HepG2 (cell line): Measurements from ENCODE around the gene SPATA33. TPM values are rescaled to one million over a fixed set of nuclear protein-coding genes. Genes with fewer than 3 reads are reported as not detected.

ENCODE experiments used
- ATAC-seq: fragments of 200-7000 bp; cut with Tn5 transposase; 3 replicates; pipeline ENCODE4 v1.9.1; 2020; ENCODE audit warnings: mild to moderate bottlenecking, moderate library complexity
- BruUV-seq: library from RNA; stranded (reverse); fragments of 400-500 nt; replicated peaks from 2 replicates; lab custom pipeline; 2021; lab: Mats Ljungman, UMichigan
- CTCF ChIA-PET: fragments of 300-600 bp; formaldehyde crosslinking; extraction: SDS; loops from one replicate; lab custom pipeline; 2021; ENCODE audit warnings: low total read pairs, inconsistent platforms, low intra/inter-chr PET ratio; lab: Yijun Ruan, JAX
- POLR2A ChIA-PET: fragments of 350-600 bp; sonication (Branson Sonifier 250); formaldehyde crosslinking; loops from one replicate; lab custom pipeline; 2020; ENCODE audit warnings: antibody characterized with exemption, inconsistent platforms; lab: Yijun Ruan, JAX
- DNase-seq: peaks from one replicate; pipeline ENCODE4 v3.0.0-alpha.2; 2015; ENCODE audit warnings: low spot score
- FAIRE-seq: peaks from 3 replicates; lab custom pipeline; 2011; peaks lifted over from hg19 to GRCh38; lab: Jason Lieb, UNC
- H2AFZ ChIP-seq: one replicate; pipeline ENCODE4 v1.6.1; 2011; ENCODE audit warnings: low read length, inconsistent platforms
- H3K27ac ChIP-seq: fragments of 300-600 bp; 3 replicates; pipeline ENCODE4 v1.8.0; 2011; ENCODE audit warnings: mixed run types, mild to moderate bottlenecking, mixed read lengths, low read length, inconsistent platforms; ENCODE audit not compliant: insufficient read depth; ENCODE audit errors: extremely low read length
- H3K27me3 ChIP-seq, 2 experiments: fragments of 200-600 bp in 1 of 2; 2 replicates in 1 of 2; 3 replicates in 1 of 2; pipeline versions ENCODE4 v1.6.0 to v1.8.0; 2011; ENCODE audit warnings: low read length in 2 of 2, mild to moderate bottlenecking in 2 of 2, moderate library complexity in 2 of 2, inconsistent platforms in 1 of 2; ENCODE audit not compliant: insufficient read depth in 2 of 2, control insufficient read depth in 1 of 2
- H3K36me3 ChIP-seq, 2 experiments: fragments of 200-600 bp in 1 of 2; replicated peaks in 1 of 2; 2 replicates in 1 of 2; 3 replicates in 1 of 2; pipeline versions ENCODE4 v1.5.1 to v1.8.0; 2011; ENCODE audit warnings: low read length in 2 of 2, inconsistent platforms in 1 of 2; ENCODE audit not compliant: insufficient read depth in 2 of 2, control insufficient read depth in 1 of 2
- H3K4me1 ChIP-seq: 2 replicates; pipeline ENCODE4 v1.5.1; 2012; ENCODE audit warnings: low read length, inconsistent platforms; ENCODE audit not compliant: insufficient read depth
- H3K4me2 ChIP-seq: 2 replicates; pipeline ENCODE4 v1.6.0; 2011; ENCODE audit warnings: low read depth, low read length, inconsistent platforms
- H3K4me3 ChIP-seq, 3 experiments: fragments of 200-600 bp in 1 of 3; sonication (generic), shearing (Covaris generic) in 1 of 3; replicated peaks in 1 of 3; 2 replicates each; pipeline ENCODE4 v1.5.1; 2011 to 2016; ENCODE audit warnings: low read length in 3 of 3, inconsistent platforms in 2 of 3, low read depth in 2 of 3, mild to moderate bottlenecking in 2 of 3, control low read depth in 1 of 3, mixed read lengths in 1 of 3; ENCODE audit not compliant: insufficient read depth in 1 of 3
- H3K79me2 ChIP-seq: one replicate; pipeline ENCODE4 v1.6.1; 2011; ENCODE audit warnings: low read length, inconsistent platforms; ENCODE audit not compliant: insufficient read depth
- H3K9ac ChIP-seq: 2 replicates; pipeline ENCODE4 v1.6.0; 2011; ENCODE audit warnings: mild to moderate bottlenecking, low read depth, low read length, inconsistent platforms; ENCODE audit not compliant: insufficient read depth
- H3K9me3 ChIP-seq: 2 replicates; pipeline ENCODE4 v1.5.1; 2012; ENCODE audit warnings: mild to moderate bottlenecking, low read length
- H4K20me1 ChIP-seq: 2 replicates; pipeline ENCODE4 v1.6.0; 2011; ENCODE audit warnings: inconsistent platforms, mild to moderate bottlenecking, low read length, moderate library complexity; ENCODE audit not compliant: insufficient read depth
- AGO1 ChIP-seq: fragments of 200-400 bp; formaldehyde crosslinking; IDR thresholded peaks from 2 replicates; pipeline ENCODE4 v1.6.1; 2017; ENCODE audit warnings: mild to moderate bottlenecking, low read depth, low read length, moderate library complexity; ENCODE audit not compliant: poor library complexity, severe bottlenecking
- AGO2 ChIP-seq: fragments of 200-400 bp; formaldehyde crosslinking; optimal IDR thresholded peaks from 2 replicates; pipeline ENCODE3; 2017; ENCODE audit warnings: mild to moderate bottlenecking, low read depth, low read length, moderate library complexity
- GTF3A ChIP-seq: sonication (generic); formaldehyde crosslinking; conservative IDR thresholded peaks from 2 replicates; pipeline ENCODE4 v1.4.0; 2020; ENCODE audit warnings: mild to moderate bottlenecking, missing genetic modification reagents
- KDM2A ChIP-seq: sonication (generic); formaldehyde crosslinking; IDR thresholded peaks from 2 replicates; pipeline ENCODE4 v1.4.0; 2020; ENCODE audit warnings: low read depth, missing genetic modification reagents, borderline replicate concordance
- KDM5B ChIP-seq: sonication (generic); formaldehyde crosslinking; IDR thresholded peaks from 2 replicates; pipeline ENCODE4 v1.4.0; 2020; ENCODE audit warnings: missing genetic modification reagents, mild to moderate bottlenecking, borderline replicate concordance
- ZC3H4 ChIP-seq: sonication (generic); formaldehyde crosslinking; IDR thresholded peaks from 2 replicates; pipeline ENCODE4 v1.4.0; 2020; ENCODE audit warnings: missing genetic modification reagents, borderline replicate concordance
- WGBS: methylation state at CpG from one replicate; pipeline ENCODE4 v1.1.6; 2017; ENCODE audit warnings: low lambda C conversion rate; 5-methylcytosine and 5-hydroxymethylcytosine counted together
- in situ Hi-C: cut with HindIII; loops from 2 replicates; pipeline ENCODE4 v1.10.0; 2017; ENCODE audit warnings: low pct_unique_long_range_greater_than_20kb; ENCODE audit not compliant: extremely low pct_ligation_motif_present
- intact Hi-C: fragments of 100-400 bp; cut with micrococcal nuclease; formaldehyde crosslinking; loops from one replicate; pipeline ENCODE4 v1.10.0; 2022; ENCODE audit not compliant: unreplicated experiment
- polyA plus RNA-seq, 8 experiments: library from polyadenylated mRNA; depleted of rRNA in 3 of 8; stranded (reverse) in 7 of 8; unstranded in 1 of 8; fragments of >200 nt; fragmentation: Illumina TruSeq in 4 of 8; extraction: Trizol in 4 of 8; gene quantifications; 2 replicates each; pipeline versions ENCODE4 v1.2.1 to v1.2.3, GENCODE V29; 2011 to 2016; ENCODE audit warnings: low read depth in 4 of 8, missing spikeins in 1 of 8, mixed read lengths in 1 of 8; ENCODE audit not compliant: insufficient read depth in 1 of 8
- total RNA-seq, 5 experiments: library from RNA; depleted of rRNA; stranded (reverse); fragments of >200 nt; fragmentation: Illumina TruSeq; extraction: Trizol; gene quantifications; 2 replicates each; pipeline ENCODE4 v1.2.3, GENCODE V29; 2016; ENCODE audit warnings: low read depth in 1 of 5
- TF ChIP-seq, protein P1 (sequence below), 2 experiments: sonication (generic) in 1 of 2; formaldehyde crosslinking in 1 of 2; IDR thresholded peaks; 2 replicates each; pipeline versions ENCODE4 v1.4.0 to v1.6.1; 2016 to 2020; ENCODE audit warnings: borderline replicate concordance in 1 of 2, low read depth in 1 of 2, mild to moderate bottlenecking in 1 of 2, missing genetic modification reagents in 1 of 2
- TF ChIP-seq, protein P2 (sequence below): sonication (generic); formaldehyde crosslinking; IDR thresholded peaks from 2 replicates; pipeline ENCODE4 v1.4.0; 2020; ENCODE audit warnings: mild to moderate bottlenecking, missing genetic modification reagents, borderline replicate concordance
- TF ChIP-seq, protein P3 (sequence below): sonication (generic); formaldehyde crosslinking; IDR thresholded peaks from 2 replicates; pipeline ENCODE4 v1.4.0; 2020; ENCODE audit warnings: missing genetic modification reagents

SPATA33 gene
- total and polyA plus RNA-seq, 2 of the 13 experiments (the other 11 are each of a cell fraction or from before 2014, with no cell fraction given): 5.7 to 11.0 TPM

DNA sequence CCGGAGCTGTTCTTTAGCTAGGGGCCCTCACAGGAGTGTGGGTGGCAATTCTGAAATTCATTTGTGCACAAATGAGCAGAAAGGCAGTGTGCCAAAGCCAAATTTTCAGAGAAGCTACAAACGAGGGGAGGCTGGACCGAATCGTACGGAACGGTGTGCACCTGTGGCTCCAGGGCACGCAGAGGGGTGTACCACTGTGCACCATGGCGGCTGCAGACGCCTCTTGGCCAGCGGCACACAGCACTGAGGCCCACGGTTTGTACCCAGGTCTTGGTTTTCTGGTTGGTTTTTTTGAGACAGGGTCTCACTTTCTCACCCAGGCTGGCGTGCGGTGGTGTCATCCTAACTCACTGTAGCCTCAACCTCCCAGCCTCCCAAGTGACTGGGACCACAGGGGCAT, 15.1 kb upstream of the SPATA33 start:
- no peak for FAIRE-seq
- BruUV-seq: no TSS peak

DNA sequence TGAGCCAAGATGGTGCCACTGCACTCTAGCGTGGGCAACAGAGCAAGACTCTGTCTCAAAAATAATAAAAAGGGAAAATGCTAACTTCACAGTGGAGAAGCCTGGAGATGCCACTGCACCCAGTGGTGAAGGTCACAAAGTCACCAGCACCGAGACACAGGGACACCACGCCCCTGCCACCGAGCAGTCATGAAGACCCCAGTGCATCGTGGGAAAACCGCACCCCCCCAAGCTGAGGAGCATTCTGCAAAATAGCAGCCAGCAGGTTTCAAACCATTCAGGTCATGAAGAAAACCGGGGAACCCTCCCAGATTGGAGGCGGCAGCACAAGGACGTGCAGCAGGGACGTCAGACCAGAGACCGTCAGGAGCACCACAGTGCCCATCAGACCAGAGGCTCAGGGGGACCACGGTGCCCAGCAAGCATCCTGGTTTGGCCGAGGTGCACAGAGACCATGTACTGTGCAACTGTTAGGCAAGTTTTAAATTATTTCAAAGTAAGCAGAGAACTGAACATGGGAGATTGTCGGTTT, 13.8 kb upstream of the SPATA33 start:
- Histone ChIP-seq H3K4me2 (no peak overlapping the region), H3K27me3 (no peaks in the 10 kb centered on the region), H3K79me2 (no peaks in the 10 kb centered on the region), H3K36me3 (peaks cover 21 to 28% of the 10 kb centered on the region in 2 experiments; a peak in 4 of 5 replicates), H2AFZ (no peak overlapping the region), H4K20me1 (no peaks in the 10 kb centered on the region), H3K9ac (no peak overlapping the region), H3K27ac (no peak overlapping the region), H3K9me3 (no peaks in the 10 kb centered on the region), H3K4me3 (no peak overlapping the region), H3K4me1 (peaks cover 18% of the 10 kb centered on the region)
- BruUV-seq: no TSS peak
- ChIA-PET POLR2A (no interaction called here), CTCF (no interaction called here)
- no peak for FAIRE-seq
- intact Hi-C loops: no loop called here
- no peak for DNase-seq
- WGBS: 86% methylated on average over 14 of the region's 14 CpGs
- no peak for ATAC-seq
- in situ Hi-C loops: loop anchor here (5.0 kb wide), 1 partner anchor 42 kb away; no protein-coding TSS in a partner anchor
- TF ChIP-seq ZC3H4 (CRISPR knock-in tag) (no peak), KDM5B (CRISPR knock-in tag) (no peak)
- TF ChIP-seq, protein P1, sequence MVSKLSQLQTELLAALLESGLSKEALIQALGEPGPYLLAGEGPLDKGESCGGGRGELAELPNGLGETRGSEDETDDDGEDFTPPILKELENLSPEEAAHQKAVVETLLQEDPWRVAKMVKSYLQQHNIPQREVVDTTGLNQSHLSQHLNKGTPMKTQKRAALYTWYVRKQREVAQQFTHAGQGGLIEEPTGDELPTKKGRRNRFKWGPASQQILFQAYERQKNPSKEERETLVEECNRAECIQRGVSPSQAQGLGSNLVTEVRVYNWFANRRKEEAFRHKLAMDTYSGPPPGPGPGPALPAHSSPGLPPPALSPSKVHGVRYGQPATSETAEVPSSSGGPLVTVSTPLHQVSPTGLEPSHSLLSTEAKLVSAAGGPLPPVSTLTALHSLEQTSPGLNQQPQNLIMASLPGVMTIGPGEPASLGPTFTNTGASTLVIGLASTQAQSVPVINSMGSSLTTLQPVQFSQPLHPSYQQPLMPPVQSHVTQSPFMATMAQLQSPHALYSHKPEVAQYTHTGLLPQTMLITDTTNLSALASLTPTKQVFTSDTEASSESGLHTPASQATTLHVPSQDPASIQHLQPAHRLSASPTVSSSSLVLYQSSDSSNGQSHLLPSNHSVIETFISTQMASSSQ (IDR thresholded peaks at IDR 0.05; ENCODE audit: low read depth): no peak
- TF ChIP-seq, protein P1 (CRISPR knock-in tag; IDR thresholded peaks at IDR 0.05; ENCODE audit: borderline replicate concordance): no peak
- TF ChIP-seq, protein P2, sequence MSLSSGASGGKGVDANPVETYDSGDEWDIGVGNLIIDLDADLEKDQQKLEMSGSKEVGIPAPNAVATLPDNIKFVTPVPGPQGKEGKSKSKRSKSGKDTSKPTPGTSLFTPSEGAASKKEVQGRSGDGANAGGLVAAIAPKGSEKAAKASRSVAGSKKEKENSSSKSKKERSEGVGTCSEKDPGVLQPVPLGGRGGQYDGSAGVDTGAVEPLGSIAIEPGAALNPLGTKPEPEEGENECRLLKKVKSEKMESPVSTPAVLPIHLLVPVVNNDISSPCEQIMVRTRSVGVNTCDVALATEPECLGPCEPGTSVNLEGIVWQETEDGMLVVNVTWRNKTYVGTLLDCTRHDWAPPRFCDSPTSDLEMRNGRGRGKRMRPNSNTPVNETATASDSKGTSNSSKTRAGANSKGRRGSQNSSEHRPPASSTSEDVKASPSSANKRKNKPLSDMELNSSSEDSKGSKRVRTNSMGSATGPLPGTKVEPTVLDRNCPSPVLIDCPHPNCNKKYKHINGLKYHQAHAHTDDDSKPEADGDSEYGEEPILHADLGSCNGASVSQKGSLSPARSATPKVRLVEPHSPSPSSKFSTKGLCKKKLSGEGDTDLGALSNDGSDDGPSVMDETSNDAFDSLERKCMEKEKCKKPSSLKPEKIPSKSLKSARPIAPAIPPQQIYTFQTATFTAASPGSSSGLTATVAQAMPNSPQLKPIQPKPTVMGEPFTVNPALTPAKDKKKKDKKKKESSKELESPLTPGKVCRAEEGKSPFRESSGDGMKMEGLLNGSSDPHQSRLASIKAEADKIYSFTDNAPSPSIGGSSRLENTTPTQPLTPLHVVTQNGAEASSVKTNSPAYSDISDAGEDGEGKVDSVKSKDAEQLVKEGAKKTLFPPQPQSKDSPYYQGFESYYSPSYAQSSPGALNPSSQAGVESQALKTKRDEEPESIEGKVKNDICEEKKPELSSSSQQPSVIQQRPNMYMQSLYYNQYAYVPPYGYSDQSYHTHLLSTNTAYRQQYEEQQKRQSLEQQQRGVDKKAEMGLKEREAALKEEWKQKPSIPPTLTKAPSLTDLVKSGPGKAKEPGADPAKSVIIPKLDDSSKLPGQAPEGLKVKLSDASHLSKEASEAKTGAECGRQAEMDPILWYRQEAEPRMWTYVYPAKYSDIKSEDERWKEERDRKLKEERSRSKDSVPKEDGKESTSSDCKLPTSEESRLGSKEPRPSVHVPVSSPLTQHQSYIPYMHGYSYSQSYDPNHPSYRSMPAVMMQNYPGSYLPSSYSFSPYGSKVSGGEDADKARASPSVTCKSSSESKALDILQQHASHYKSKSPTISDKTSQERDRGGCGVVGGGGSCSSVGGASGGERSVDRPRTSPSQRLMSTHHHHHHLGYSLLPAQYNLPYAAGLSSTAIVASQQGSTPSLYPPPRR (CRISPR knock-in tag): no peak
- TF ChIP-seq, protein P3, sequence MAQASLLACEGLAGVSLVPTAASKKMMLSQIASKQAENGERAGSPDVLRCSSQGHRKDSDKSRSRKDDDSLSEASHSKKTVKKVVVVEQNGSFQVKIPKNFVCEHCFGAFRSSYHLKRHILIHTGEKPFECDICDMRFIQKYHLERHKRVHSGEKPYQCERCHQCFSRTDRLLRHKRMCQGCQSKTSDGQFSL (CRISPR knock-in tag): peak; percentile 54; the same call in 1 of the 2 replicates

More for the DNA sequence above, 15.1 kb upstream of the SPATA33 start:
- H3K27ac ChIP-seq: no peak overlapping the region
- no peak for DNase-seq
- ChIA-PET POLR2A (no interaction called here), CTCF (no interaction called here)
- H2AFZ ChIP-seq: no peak overlapping the region
- peaks cover 18% of the 10 kb centered on the region for H3K4me1 ChIP-seq
- no peaks in the 10 kb centered on the region for H3K9me3 ChIP-seq
- WGBS: 87% methylated on average over 13 of the region's 13 CpGs
- intact Hi-C loops (no loop called here), in situ Hi-C loops (loop anchor here (5.0 kb wide), 1 partner anchor 40 kb away; no protein-coding TSS in a partner anchor)
- peaks cover 21 to 25% of the 10 kb centered on the region in 2 experiments; a peak in 4 of 5 replicates for H3K36me3 ChIP-seq
- H3K4me2 ChIP-seq: no peak overlapping the region
- H3K9ac ChIP-seq: no peak overlapping the region
- TF ChIP-seq AGO1: peak; percentile 34
- TF ChIP-seq GTF3A (CRISPR knock-in tag): no peak
- TF ChIP-seq AGO2: peak; percentile 66
- peak; percentile 50; the same call in 1 of the 2 replicates for TF ChIP-seq KDM2A (CRISPR knock-in tag)
- H3K4me3 ChIP-seq: no peak overlapping the region
- H3K79me2 ChIP-seq: no peaks in the 10 kb centered on the region
- no peaks in the 10 kb centered on the region for H3K27me3 ChIP-seq
- ATAC-seq: no peak
- no peaks in the 10 kb centered on the region for H4K20me1 ChIP-seq
